Pancreas (tissue), 10 donors: ENCODE results near the gene TLNRD1. TPM values are rescaled to one million over a fixed set of nuclear protein-coding genes. Genes with fewer than 3 reads are reported as not detected.

Source experiments
- ATAC-seq, 4 donors: fragments of 200-7000 bp; cut with Tn5 transposase; one replicate each; pipeline versions ENCODE4 v1.8.0 to v1.9.1; 2020; ENCODE audit warnings: mild to moderate bottlenecking in 4 of 4, moderate library complexity in 4 of 4
- DNase-seq, 6 donors: peaks; one replicate each; pipeline ENCODE4 v3.0.0-alpha.2; 2020
- FAIRE-seq: peaks from 2 replicates; lab custom pipeline; 2012; peaks lifted over from hg19 to GRCh38; lab: Jason Lieb, UNC
- H3K27ac ChIP-seq, 4 donors: fragments of 200-600 bp; sonication (generic); 1 replicate in 3 of 4; 2 replicates in 1 of 4; pipeline versions ENCODE4 v1.5.0 to v1.8.0; 2020
- H3K27me3 ChIP-seq, 4 donors: fragments of 200-600 bp; one replicate each; pipeline ENCODE4 v1.8.0; 2021
- H3K36me3 ChIP-seq, 3 donors: fragments of 200-600 bp; sonication (generic) in 1 of 3; one replicate each; pipeline versions ENCODE4 v1.5.0 to v1.8.0; 2020 to 2021
- H3K4me1 ChIP-seq, 3 donors: fragments of 200-600 bp; one replicate each; pipeline ENCODE4 v1.8.0; 2021
- H3K4me3 ChIP-seq, 4 donors: fragments of 200-600 bp; sonication (generic) in 2 of 4; one replicate each; pipeline versions ENCODE4 v1.5.0 to v1.8.0; 2020 to 2021
- H3K9me3 ChIP-seq, 4 donors: fragments of 200-600 bp; one replicate each; pipeline ENCODE4 v1.8.0; 2021
- WGBS, 2 donors: extraction: QIAGEN DNeasy Blood & Tissue Kit; methylation state at CpG; one replicate each; pipeline ENCODE4 v1.1.7; 2013; 5-methylcytosine and 5-hydroxymethylcytosine counted together
- intact Hi-C, 3 donors: fragments of 100-400 bp; cut with DNase I; formaldehyde crosslinking; loops; one replicate each; pipeline versions ENCODE4 v1.11.1 to v1.14.2; 2022
- polyA plus RNA-seq, 2 donors: library from polyadenylated mRNA; stranded (reverse); fragments of 200-250 nt; gene quantifications; one replicate each; pipeline ENCODE4 v1.2.3, GENCODE V29; 2013
- total RNA-seq, 6 donors: library from RNA; stranded (reverse); fragmentation: NEBNext Ultra II Directional in 4 of 6; extraction: Animal tissue kit (Norgen Biotek cat#: 25700) in 4 of 6; gene quantifications; one replicate each; pipeline versions ENCODE4 v1.2.1 to v1.2.4, GENCODE V29; 2021 to 2023
- TF ChIP-seq, protein P1 (sequence below), 4 donors: fragments of 200-600 bp; sonication (generic) in 3 of 4; IDR thresholded peaks; one replicate each; pipeline versions ENCODE4 v1.5.0 to v1.8.0; 2021; ENCODE audit warnings: antibody characterized with exemption in 4 of 4
- donor health status: healthy with polysubstance abuse.
- donor health status: DM: no; HTN: no; CAD: no; lungs with moderate emphysema.
- donor health status: DM: no; HTN: no; CAD: no.
- donor health status: control.
- donor health status: control.
- donor health status: Bipolar disorder and iron deficiency.
- donor health status: DM: yes; HTN: yes; CAD: no.
- donor health status: DM: no; HTN: no; CAD: no.
- donor health status: DM: no; HTN: no; CAD: no.
- donor health status: DM: yes; HTN: yes; CAD: no.

Gene TLNRD1
- total and polyA plus RNA-seq, 8 donors, result 3.1 to 13.5 (median 8.8) TPM

DNA sequence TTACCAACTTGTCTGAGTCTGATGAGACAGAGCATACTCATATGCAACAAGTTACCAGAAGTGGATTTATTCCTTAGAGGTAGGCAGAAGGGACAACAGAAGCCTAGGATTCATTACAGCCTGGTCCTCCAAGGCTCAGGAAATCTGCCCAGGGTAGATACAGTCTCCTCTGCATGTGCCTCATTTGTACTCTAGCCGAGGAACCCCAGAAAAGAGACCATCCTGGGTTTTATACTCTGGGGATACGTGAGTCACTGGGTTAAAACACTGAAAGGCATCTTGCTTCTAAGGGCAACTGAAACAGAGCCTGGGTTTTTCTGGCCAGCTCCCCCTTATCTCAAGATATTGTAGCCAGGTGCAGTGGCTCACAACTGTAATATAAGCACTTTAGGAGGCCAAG lies 45.6 kb downstream of the TLNRD1 start:
- TF ChIP-seq, protein P1, sequence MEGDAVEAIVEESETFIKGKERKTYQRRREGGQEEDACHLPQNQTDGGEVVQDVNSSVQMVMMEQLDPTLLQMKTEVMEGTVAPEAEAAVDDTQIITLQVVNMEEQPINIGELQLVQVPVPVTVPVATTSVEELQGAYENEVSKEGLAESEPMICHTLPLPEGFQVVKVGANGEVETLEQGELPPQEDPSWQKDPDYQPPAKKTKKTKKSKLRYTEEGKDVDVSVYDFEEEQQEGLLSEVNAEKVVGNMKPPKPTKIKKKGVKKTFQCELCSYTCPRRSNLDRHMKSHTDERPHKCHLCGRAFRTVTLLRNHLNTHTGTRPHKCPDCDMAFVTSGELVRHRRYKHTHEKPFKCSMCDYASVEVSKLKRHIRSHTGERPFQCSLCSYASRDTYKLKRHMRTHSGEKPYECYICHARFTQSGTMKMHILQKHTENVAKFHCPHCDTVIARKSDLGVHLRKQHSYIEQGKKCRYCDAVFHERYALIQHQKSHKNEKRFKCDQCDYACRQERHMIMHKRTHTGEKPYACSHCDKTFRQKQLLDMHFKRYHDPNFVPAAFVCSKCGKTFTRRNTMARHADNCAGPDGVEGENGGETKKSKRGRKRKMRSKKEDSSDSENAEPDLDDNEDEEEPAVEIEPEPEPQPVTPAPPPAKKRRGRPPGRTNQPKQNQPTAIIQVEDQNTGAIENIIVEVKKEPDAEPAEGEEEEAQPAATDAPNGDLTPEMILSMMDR (IDR thresholded peaks at IDR 0.05), result no peak
- 87 to 95% methylated on average over 2 of the region's 2 CpGs for WGBS, 2 donors
- intact Hi-C loops, result no loop called here

DNA sequence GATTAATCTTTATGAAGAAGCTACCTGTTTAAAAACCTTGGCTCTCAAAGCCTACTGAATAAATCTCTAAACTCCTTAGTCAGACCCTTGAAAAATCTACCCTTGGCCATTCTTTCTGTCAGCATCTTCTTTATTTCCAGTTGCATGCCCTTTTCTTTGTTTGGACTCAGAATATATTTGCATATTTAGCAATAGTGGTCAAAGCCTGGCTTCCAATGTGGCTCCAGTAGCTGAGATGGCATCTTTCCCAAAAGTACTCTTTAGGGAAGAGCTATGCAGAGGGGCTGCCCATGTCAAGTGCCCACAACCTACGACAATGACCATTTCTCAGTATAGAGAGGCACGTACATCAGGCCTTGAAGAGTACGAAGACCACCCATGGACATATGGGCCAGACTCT lies 47.2 kb downstream of the TLNRD1 start:
- H3K36me3 ChIP-seq, result no peaks in the 10 kb centered on the region
- H3K9me3 ChIP-seq, result no peaks in the 10 kb centered on the region
- ATAC-seq, result no peak
- FAIRE-seq, result no peak
- no peak overlapping the region for H3K4me3 ChIP-seq
- 96 to 97% methylated on average over 3 of the region's 3 CpGs for WGBS, 2 donors
- no peaks in the 10 kb centered on the region for H3K4me1 ChIP-seq
- TF ChIP-seq, protein P1 (IDR thresholded peaks at IDR 0.05), result no peak
- H3K27me3 ChIP-seq, result no peaks in the 10 kb centered on the region
- intact Hi-C loops, result no loop called here
- no peak overlapping the region for H3K27ac ChIP-seq
- DNase-seq, result no peak

More for the DNA sequence above, 45.6 kb downstream of the TLNRD1 start:
- no peak for FAIRE-seq
- H3K9me3 ChIP-seq, result no peaks in the 10 kb centered on the region
- H3K4me1 ChIP-seq, result no peaks in the 10 kb centered on the region
- H3K4me3 ChIP-seq, result no peak overlapping the region
- no peak for DNase-seq
- H3K27me3 ChIP-seq, result no peaks in the 10 kb centered on the region
- H3K27ac ChIP-seq, result no peak overlapping the region
- ATAC-seq, result no peak
- no peaks in the 10 kb centered on the region for H3K36me3 ChIP-seq

DNA sequence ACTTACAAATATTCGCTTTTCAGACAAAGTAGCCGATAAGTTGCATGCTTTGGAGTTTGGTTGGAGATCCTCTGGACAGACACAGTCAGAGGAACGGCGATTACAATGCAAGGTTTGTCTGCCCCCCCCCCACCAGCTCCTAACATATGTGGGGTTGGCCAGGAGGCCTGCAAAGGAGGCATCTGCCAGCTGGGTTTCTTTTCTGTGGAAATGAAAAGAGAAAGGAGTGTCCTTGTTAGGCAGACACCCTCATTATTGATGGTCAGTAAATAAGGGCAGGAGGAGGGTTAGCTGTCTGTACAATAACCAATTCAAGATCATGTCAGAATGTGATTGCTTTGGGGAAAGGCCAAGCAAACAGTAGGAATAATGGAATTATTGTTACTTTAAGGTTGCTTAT lies 49.1 kb downstream of the TLNRD1 start:
- intact Hi-C loops, result no loop called here
- Histone ChIP-seq H3K27me3 (no peaks in the 10 kb centered on the region), H3K4me3 (no peak overlapping the region), H3K9me3 (no peaks in the 10 kb centered on the region), H3K36me3 (no peaks in the 10 kb centered on the region), H3K4me1 (no peaks in the 10 kb centered on the region), H3K27ac (no peak overlapping the region)
- ATAC-seq, result no peak
- TF ChIP-seq, protein P1 (IDR thresholded peaks at IDR 0.05), result no peak
- no peak for FAIRE-seq
- DNase-seq, result no peak
- 72 to 77% methylated on average over 4 of the region's 4 CpGs for WGBS, 2 donors

DNA sequence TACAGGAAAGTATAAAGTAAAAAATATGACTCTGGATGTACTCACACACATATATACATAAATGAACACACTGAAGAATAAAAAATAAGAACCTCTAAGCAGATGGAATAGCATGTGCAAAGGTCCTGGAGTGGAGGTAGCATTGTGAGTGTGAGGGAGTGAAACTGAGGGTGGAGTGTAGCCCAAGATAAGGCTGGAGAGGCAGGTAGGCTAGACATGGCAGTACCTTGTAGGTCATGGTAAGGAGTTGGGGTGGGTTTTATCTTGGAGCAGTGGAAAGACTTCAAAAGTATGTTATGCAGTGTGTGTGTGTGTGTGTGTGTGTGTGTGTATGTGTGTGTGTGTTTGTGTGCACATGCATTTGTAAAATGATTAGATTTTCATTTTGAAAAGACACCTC lies 49.5 kb downstream of the TLNRD1 start:
- no peaks in the 10 kb centered on the region for H3K27me3 ChIP-seq
- no peaks in the 10 kb centered on the region for H3K4me1 ChIP-seq
- no peak for FAIRE-seq
- TF ChIP-seq, protein P1 (IDR thresholded peaks at IDR 0.05), result no peak
- H3K4me3 ChIP-seq, result no peak overlapping the region
- H3K9me3 ChIP-seq, result no peaks in the 10 kb centered on the region
- no peaks in the 10 kb centered on the region for H3K36me3 ChIP-seq
- ATAC-seq, result no peak
- DNase-seq, result no peak
- no peak overlapping the region for H3K27ac ChIP-seq
- intact Hi-C loops, result no loop called here

DNA sequence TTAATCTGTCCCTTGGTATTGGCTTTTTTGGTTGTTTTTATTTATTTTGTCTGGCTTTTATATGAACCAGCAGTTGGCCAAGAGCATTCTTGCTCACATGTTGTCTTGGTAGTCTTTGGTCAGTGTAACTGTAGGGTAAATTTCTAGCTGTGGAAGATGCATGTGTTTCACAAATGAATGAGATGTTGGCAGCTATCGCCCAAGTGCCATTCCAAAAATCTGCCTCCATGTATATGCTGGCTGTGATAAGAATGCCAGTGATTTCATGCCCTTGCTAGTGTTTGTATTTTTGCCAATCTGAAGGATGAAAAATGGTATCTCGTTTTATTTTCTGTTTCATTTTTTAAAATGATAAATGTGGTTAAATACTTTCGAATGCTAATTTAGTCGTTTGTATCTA lies 50.1 kb downstream of the TLNRD1 start:
- no peak for ATAC-seq
- intact Hi-C loops, result no loop called here
- DNase-seq, result no peak
- 57 to 62% methylated on average over 4 of the region's 4 CpGs for WGBS, 2 donors
- no peaks in the 10 kb centered on the region for H3K9me3 ChIP-seq
- TF ChIP-seq, protein P1 (IDR thresholded peaks at IDR 0.05), result no peak
- no peaks in the 10 kb centered on the region for H3K36me3 ChIP-seq
- H3K4me3 ChIP-seq, result no peak overlapping the region
- no peaks in the 10 kb centered on the region for H3K27me3 ChIP-seq
- H3K27ac ChIP-seq, result no peak overlapping the region
- H3K4me1 ChIP-seq, result no peaks in the 10 kb centered on the region
- FAIRE-seq, result no peak
